ENCODE data around the gene TRAPPC14.

TRAPPC14 gene

DNA sequence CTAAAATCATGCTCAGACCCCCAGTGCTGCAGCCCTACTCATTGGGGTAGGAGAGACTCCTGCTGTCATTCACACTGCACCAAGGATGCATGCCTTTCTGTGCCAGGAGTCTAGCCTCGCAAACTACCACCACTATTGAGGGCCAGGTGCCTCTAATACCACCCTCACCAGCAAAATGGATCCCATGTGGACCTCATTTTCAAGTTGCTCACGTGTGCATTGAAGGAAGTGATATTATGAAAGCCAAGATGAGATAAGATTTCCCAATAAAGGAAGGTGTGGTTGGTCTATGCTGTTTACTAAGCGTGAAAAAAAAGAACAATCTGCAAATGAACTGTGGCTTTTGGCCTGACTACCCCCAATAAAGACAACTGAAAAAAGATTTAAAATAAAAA is 17.0 kb downstream of the TRAPPC14 start:
- TF ChIP-seq, protein P1, sequence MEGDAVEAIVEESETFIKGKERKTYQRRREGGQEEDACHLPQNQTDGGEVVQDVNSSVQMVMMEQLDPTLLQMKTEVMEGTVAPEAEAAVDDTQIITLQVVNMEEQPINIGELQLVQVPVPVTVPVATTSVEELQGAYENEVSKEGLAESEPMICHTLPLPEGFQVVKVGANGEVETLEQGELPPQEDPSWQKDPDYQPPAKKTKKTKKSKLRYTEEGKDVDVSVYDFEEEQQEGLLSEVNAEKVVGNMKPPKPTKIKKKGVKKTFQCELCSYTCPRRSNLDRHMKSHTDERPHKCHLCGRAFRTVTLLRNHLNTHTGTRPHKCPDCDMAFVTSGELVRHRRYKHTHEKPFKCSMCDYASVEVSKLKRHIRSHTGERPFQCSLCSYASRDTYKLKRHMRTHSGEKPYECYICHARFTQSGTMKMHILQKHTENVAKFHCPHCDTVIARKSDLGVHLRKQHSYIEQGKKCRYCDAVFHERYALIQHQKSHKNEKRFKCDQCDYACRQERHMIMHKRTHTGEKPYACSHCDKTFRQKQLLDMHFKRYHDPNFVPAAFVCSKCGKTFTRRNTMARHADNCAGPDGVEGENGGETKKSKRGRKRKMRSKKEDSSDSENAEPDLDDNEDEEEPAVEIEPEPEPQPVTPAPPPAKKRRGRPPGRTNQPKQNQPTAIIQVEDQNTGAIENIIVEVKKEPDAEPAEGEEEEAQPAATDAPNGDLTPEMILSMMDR (conservative IDR thresholded peaks at IDR 0.05; ENCODE audit: low read depth, low read length): no peak
- H3K27ac ChIP-seq: no peak overlapping the region
- no peak overlapping the region for H3K4me2 ChIP-seq
- no peaks in the 10 kb centered on the region for H4K20me1 ChIP-seq (ENCODE audit: insufficient read depth)
- H3K9ac ChIP-seq: no peak overlapping the region
- H2AFZ ChIP-seq (ENCODE audit: low read depth): peak overlapping the region; percentile 14; the same call in 1 of the 2 replicates
- H3K36me3 ChIP-seq (ENCODE audit: insufficient read depth): no peaks in the 10 kb centered on the region
- no peaks in the 10 kb centered on the region for H3K4me1 ChIP-seq (ENCODE audit: low read depth, poor library complexity, severe bottlenecking)
- H3K27me3 ChIP-seq (ENCODE audit: insufficient read depth, low read depth): no peaks in the 10 kb centered on the region
- no peaks in the 10 kb centered on the region for H3K79me2 ChIP-seq (ENCODE audit: insufficient read depth, low read depth)
- no peak overlapping the region for H3K4me3 ChIP-seq (IDR thresholded peaks at IDR 0.05; ENCODE audit: insufficient read depth, low read depth, low read length)

DNA sequence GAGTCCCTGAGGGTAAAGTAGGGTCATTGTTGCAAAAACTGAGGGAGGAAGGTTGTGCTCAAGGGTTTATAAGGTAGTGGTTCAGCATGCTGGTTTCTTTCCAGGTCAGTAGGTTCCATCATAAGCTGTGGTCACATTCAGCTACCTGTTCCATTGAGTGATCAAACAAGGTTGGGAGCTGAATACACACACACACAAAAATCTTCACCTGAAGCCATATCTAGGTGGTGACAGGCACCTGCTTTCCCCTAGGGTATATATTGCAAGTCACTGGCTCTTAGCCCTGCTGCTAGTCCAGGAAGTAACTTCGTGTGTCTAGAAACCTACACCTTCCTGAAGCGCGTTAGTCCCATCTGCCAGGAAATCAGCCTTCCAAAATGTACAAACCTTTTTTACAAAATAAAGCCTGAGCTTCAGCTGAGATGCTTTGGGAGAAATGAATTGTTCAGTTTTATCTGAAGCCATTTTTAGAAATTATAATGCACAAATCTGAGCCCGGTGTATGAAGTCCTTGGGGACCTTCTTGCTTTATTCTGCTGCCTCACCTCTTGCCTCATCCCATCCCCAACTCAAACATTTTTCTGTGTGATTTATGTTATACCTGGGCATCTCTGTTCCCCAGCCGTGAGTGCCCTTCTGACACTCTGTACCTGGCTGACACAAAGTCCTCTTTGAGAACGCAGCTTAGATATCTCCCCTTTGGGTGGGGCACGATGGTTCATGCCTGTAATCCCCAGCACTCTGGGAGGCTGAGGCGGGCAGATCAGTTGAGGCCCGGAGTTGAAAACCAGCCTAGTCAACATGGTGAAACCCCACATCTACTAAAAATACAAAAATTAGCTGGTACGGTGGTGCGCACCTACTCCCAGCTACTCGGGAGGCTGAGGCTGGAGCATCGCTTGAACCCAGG is 20.4 kb downstream of the TRAPPC14 start:
- H4K20me1 ChIP-seq (ENCODE audit: insufficient read depth): no peaks in the 10 kb centered on the region
- H3K27me3 ChIP-seq (ENCODE audit: insufficient read depth, low read depth): no peaks in the 10 kb centered on the region; the same call in 1 of the 2 replicates
- H3K9ac ChIP-seq: no peak overlapping the region
- H3K27ac ChIP-seq: no peak overlapping the region
- H3K4me2 ChIP-seq: no peak overlapping the region
- H2AFZ ChIP-seq (ENCODE audit: low read depth): no peak overlapping the region
- no peak overlapping the region for H3K4me3 ChIP-seq (IDR thresholded peaks at IDR 0.05; ENCODE audit: insufficient read depth, low read depth, low read length)
- TF ChIP-seq, protein P1 (conservative IDR thresholded peaks at IDR 0.05; ENCODE audit: low read depth, low read length): no peak
- H3K36me3 ChIP-seq (ENCODE audit: insufficient read depth): no peaks in the 10 kb centered on the region
- H3K4me1 ChIP-seq (ENCODE audit: low read depth, poor library complexity, severe bottlenecking): no peaks in the 10 kb centered on the region
- H3K79me2 ChIP-seq (ENCODE audit: insufficient read depth, low read depth): no peaks in the 10 kb centered on the region

DNA sequence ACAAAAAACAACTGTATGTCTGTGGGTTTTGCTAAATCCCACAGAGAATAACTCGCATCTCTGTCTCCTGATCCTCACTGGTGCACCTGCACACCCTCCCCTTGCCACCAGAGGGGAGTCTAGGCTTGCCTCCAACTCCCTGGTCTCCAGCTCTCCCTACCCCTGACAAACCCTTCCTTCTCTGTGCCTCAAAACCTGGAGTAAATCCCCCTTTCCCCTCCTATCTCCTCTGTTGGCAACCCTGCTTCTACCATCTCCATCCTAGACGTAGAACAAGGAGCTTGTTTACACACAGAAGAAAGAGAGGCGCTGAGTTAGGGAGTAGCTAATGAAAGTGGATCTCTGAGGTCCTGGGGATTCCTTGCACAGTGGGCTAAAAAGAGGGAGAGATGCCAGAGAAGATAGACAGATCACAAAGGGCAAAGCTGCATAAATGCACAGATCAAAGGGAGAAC is 25.8 kb downstream of the TRAPPC14 start:
- H3K79me2 ChIP-seq (ENCODE audit: insufficient read depth, low read depth): no peaks in the 10 kb centered on the region
- H4K20me1 ChIP-seq (ENCODE audit: insufficient read depth): no peaks in the 10 kb centered on the region
- H3K4me3 ChIP-seq (IDR thresholded peaks at IDR 0.05; ENCODE audit: insufficient read depth, low read depth, low read length): no peak overlapping the region
- H3K36me3 ChIP-seq (ENCODE audit: insufficient read depth): no peaks in the 10 kb centered on the region
- H2AFZ ChIP-seq (ENCODE audit: low read depth): no peak overlapping the region
- no peak overlapping the region for H3K9ac ChIP-seq
- no peak overlapping the region; the same call in 1 of the 2 replicates for H3K4me2 ChIP-seq
- peaks cover 4% of the 10 kb centered on the region; the same call in 1 of the 2 replicates for H3K27me3 ChIP-seq (ENCODE audit: insufficient read depth, low read depth)
- H3K27ac ChIP-seq: no peak overlapping the region
- TF ChIP-seq, protein P1 (conservative IDR thresholded peaks at IDR 0.05; ENCODE audit: low read depth, low read length): peak; percentile 91
- peaks cover 42% of the 10 kb centered on the region for H3K4me1 ChIP-seq (ENCODE audit: low read depth, poor library complexity, severe bottlenecking)

DNA sequence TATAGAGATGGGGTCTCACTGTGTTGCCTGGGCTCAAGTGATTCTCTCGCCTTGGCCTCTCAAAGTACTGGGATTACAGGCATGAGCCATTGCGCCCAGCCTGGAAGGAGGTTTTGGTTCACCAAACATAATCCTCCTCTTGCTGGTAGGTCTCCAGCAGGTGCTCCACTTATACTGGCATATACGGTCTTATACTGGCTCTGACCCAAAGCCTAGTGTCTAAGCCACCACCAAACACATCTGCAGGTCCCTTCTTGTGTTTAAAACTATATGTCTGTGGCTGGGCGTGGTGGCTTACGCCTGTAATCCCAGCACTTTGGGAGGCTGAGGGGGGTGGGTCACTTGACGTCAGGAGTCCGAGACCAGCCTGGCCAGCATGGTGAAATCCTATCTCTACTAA is 26.4 kb downstream of the TRAPPC14 start:
- Histone ChIP-seq H3K9ac (no peak overlapping the region), H4K20me1 (ENCODE audit: insufficient read depth) (no peaks in the 10 kb centered on the region), H3K27ac (no peak overlapping the region), H3K4me1 (ENCODE audit: low read depth, poor library complexity, severe bottlenecking) (peaks cover 43% of the 10 kb centered on the region), H3K4me2 (no peak overlapping the region), H3K4me3 (IDR thresholded peaks at IDR 0.05; ENCODE audit: insufficient read depth, low read depth, low read length) (no peak overlapping the region), H3K36me3 (ENCODE audit: insufficient read depth) (no peaks in the 10 kb centered on the region), H3K79me2 (ENCODE audit: insufficient read depth, low read depth) (no peaks in the 10 kb centered on the region), H2AFZ (ENCODE audit: low read depth) (no peak overlapping the region), H3K27me3 (ENCODE audit: insufficient read depth, low read depth) (peaks cover 4% of the 10 kb centered on the region; the same call in 1 of the 2 replicates)
- TF ChIP-seq, protein P1 (conservative IDR thresholded peaks at IDR 0.05; ENCODE audit: low read depth, low read length): no peak
